ENCODE data around the gene EXOSC9.

DNA sequence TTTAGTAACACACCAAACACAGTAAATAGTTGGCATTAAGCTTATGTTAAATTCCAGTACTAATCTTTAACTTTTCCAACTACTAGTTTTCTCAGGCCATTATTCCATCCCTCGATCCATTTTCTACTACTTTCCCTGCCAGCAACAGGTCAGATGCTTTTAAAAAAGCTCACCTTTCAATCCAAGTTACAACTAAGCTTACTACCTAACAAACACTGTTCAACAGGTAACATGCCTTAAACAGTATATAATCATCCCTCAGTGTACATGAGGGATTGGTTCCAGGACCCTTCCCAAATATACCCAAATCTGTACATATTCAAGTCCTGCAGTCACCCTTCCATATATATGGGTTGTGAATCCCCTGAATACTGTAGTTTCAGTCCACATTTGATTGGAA is 17.1 kb downstream of the EXOSC9 start:
- TF ChIP-seq, protein P1, sequence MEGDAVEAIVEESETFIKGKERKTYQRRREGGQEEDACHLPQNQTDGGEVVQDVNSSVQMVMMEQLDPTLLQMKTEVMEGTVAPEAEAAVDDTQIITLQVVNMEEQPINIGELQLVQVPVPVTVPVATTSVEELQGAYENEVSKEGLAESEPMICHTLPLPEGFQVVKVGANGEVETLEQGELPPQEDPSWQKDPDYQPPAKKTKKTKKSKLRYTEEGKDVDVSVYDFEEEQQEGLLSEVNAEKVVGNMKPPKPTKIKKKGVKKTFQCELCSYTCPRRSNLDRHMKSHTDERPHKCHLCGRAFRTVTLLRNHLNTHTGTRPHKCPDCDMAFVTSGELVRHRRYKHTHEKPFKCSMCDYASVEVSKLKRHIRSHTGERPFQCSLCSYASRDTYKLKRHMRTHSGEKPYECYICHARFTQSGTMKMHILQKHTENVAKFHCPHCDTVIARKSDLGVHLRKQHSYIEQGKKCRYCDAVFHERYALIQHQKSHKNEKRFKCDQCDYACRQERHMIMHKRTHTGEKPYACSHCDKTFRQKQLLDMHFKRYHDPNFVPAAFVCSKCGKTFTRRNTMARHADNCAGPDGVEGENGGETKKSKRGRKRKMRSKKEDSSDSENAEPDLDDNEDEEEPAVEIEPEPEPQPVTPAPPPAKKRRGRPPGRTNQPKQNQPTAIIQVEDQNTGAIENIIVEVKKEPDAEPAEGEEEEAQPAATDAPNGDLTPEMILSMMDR (IDR thresholded peaks at IDR 0.05 in 4 of 5, conservative IDR thresholded peaks at IDR 0.05 in 1 of 5) = no peak
- no peak for TF ChIP-seq POLR2A (IDR thresholded peaks at IDR 0.05)
